Prostate gland (tissue), 2 donors: ENCODE data around the gene TMEM238. TPM values are rescaled to one million over a fixed set of nuclear protein-coding genes. Genes with fewer than 3 reads are reported as not detected.

Experiments
- DNase-seq: peaks from one replicate; pipeline ENCODE4 v3.0.0-alpha.2; 2019; ENCODE audit warnings: low spot score
- H3K27ac ChIP-seq, 2 donors: fragments of 200-600 bp; sonication (generic); 2 replicates each; pipeline ENCODE4 v1.5.1; 2017 to 2019
- H3K27me3 ChIP-seq: fragments of 200-600 bp; sonication (generic); replicated peaks from 2 replicates; pipeline ENCODE4 v1.5.1; 2019; ENCODE audit not compliant: insufficient read depth
- H3K36me3 ChIP-seq, 2 donors: fragments of 200-600 bp; sonication (generic); 1 replicate in 1 of 2; 2 replicates in 1 of 2; pipeline versions ENCODE4 v1.5.1 to v1.8.1; 2017 to 2019
- H3K4me1 ChIP-seq: fragments of 200-600 bp; sonication (generic); replicated peaks from 2 replicates; pipeline ENCODE4 v1.5.1; 2019
- H3K4me3 ChIP-seq, 2 donors: fragments of 200-600 bp; sonication (generic); 2 replicates each; pipeline ENCODE4 v1.5.1; 2017 to 2019
- H3K9me3 ChIP-seq: fragments of 200-600 bp; sonication (generic); 2 replicates; pipeline ENCODE4 v1.5.1; 2017
- CTCF ChIP-seq, 4 experiments: fragments of 200-600 bp in 2 of 4; fragments of 450-650 bp in 2 of 4; sonication (generic) in 2 of 4; IDR thresholded peaks; 1 replicate in 3 of 4; 2 replicates in 1 of 4; pipeline ENCODE4 v1.5.1; 2016 to 2019; ENCODE audit warnings: antibody characterized with exemption in 4 of 4, mild to moderate bottlenecking in 2 of 4, moderate library complexity in 2 of 4
- POLR2A ChIP-seq: fragments of 450-650 bp; IDR thresholded peaks from one replicate; pipeline ENCODE4 v1.6.1; 2016; ENCODE audit warnings: antibody characterized with exemption, mild to moderate bottlenecking
- POLR2AphosphoS5 ChIP-seq: sonication (generic); formaldehyde crosslinking; IDR thresholded peaks from one replicate; pipeline ENCODE4 v1.6.1; 2017; ENCODE audit warnings: antibody characterized with exemption
- WGBS: methylation state at CpG from one replicate; pipeline ENCODE4 v1.1.5; 2018; 5-methylcytosine and 5-hydroxymethylcytosine counted together
- intact Hi-C: fragments of 100-400 bp; cut with DNase I; formaldehyde crosslinking; loops from one replicate; pipeline ENCODE4 v1.14.2; 2022
- total RNA-seq, 2 donors: library from RNA; depleted of rRNA; stranded (reverse); fragments of >200 nt; gene quantifications; one replicate each; pipeline ENCODE4 v1.1.0, GENCODE V29; 2016

Gene TMEM238
- total RNA-seq, 2 donors from 2014 or later, result 19.6 to 116 TPM

DNA sequence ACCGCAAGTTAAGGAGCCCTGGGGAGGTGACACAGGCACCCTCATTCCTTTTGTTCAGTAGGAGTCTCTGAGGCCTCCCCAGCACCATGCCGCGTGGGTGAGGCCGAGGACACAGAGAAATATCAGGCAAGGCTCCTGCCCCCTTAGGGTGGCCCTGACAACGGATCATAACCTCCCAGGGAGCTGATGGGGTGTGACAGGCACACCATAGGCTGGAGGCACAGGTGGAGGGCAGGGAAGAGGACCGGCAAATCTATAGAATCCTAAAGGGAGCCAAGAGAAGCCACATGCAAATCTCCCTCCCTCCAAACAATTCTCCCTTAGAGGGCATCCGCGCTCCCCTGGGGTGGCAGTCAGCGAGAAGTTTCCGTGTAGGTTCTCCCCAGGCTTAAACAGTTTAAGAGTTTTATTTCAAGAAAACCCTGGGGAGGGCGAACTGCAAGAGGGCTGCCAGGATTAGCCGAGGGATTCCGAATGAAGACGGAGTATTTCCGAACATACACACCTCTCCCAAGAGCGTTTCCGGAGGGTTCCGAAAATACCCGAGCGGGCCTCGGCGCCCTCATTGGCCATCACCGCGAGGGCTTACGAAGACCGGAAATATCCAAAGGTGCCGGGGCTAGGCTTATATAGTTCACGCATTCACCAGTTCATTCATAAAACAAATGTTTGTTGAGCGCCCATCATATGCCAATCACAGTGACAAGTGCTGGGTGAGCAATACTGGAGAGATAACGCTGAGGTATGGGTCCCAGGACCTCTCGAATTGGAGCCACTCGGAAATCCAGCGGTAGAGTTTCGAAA is 1.0 kb upstream of the TMEM238 start:
- Histone ChIP-seq H3K4me1 (peaks cover 30% of the 10 kb centered on the region), H3K36me3 (peaks cover 0 to 5% of the 10 kb centered on the region in 2 donors), H3K27ac (peak overlapping the region; percentile 93 to 96), H3K9me3 (no peaks in the 10 kb centered on the region), H3K27me3 (no peaks in the 10 kb centered on the region), H3K4me3 (peak overlapping the region; percentile 74 to 78)
- intact Hi-C loops, result loop anchor here (5.0 kb wide), 2 partner anchors 43 to 83 kb away; no protein-coding TSS in a partner anchor
- TF ChIP-seq POLR2A (peak; percentile 53), POLR2AphosphoS5 (no peak)
- peak; percentile 96 for DNase-seq
- WGBS, result 10% methylated on average over 34 of the region's 34 CpGs

DNA sequence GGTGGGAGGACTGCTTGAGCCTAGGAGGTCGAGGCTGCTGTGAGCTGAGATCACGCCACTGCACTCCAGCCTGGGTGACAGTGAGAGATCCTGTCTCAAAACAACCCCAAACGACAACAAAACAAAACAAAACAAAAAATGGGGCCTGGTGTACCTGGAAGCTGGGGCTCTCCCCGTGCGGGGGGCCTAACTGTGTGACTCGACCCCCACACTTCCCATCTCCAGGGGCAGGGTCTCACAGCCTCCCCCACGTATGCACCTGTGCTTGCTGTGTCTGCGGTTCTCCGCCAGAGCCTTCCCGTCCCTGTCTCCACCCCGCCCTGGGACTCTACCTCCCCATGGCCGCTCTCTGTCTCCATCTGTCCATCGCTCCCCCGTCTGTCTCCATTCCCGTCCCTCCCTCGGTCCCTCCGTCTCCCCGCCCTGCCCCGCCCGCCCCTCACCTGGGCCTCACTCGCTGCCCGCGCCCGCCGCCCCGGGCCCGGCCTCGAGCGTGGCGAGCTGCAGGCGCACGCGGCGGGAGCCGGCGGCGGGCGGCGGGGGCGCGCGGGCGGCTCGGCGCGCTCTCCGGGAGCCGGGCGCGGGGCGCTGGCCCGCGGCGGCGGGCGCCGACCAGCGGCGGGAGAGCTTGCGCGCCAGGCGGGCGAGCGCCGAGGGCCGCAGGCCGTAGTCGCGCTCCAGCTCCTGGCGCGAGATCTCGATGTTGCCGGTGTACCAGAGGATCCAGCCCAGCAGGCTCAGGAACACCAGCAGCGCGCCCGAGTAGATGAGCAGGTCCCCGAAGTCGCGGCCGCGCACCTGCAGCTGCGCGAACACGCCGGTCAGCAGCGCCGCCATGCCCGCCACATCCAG is 587 bp downstream of the TMEM238 start:
- peak overlapping the region; percentile 74 to 78 for H3K4me3 ChIP-seq
- intact Hi-C loops, result no loop called here

DNA sequence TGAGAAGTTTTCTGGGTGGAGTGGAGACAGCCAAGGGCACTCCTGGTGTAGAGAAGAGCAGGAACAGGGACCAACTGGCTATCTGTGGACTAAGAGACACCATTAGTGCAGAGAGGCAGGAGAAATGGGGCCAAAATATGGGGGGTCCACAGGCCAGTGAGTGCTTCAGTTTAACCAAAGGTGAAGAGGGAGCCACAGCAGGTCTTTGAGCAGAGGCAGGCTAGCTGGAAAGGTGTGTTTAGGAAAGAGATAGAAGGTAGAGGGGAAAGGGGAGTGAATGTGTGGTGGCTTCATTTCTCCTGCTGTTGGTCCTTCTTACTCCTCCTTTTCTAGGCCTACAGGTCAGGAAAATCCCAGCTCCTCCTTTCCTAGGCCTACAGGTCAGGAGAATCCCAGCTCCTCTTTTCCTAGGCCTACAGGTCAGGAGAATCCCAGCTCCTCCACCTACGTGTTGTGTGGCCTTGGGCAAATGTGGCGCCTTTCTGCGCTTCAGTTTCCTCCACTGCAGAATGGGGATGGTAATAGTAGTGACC is 1.5 kb downstream of the TMEM238 start:
- H3K9me3 ChIP-seq, result no peaks in the 10 kb centered on the region
- H3K4me1 ChIP-seq, result peaks cover 18% of the 10 kb centered on the region
- no peak for DNase-seq
- no peaks in the 10 kb centered on the region for H3K27me3 ChIP-seq
- no peak overlapping the region for H3K4me3 ChIP-seq
- WGBS, result 100% methylated on average over 3 of the region's 3 CpGs
- intact Hi-C loops, result no loop called here
- no peak overlapping the region for H3K27ac ChIP-seq
- TF ChIP-seq CTCF (IDR thresholded peaks at IDR 0.05) (no peak), POLR2A (no peak), POLR2AphosphoS5 (no peak)
- H3K36me3 ChIP-seq, result peaks cover 0 to under 1% of the 10 kb centered on the region in 2 donors

More for the DNA sequence above, 587 bp downstream of the TMEM238 start:
- H3K4me1 ChIP-seq, result peaks cover 27% of the 10 kb centered on the region
- H3K36me3 ChIP-seq, result peaks cover 0 to 5% of the 10 kb centered on the region in 2 donors
- no peak for TF ChIP-seq POLR2A
- peak in 2 of 4 experiments; percentile 18 to 59 for TF ChIP-seq CTCF (IDR thresholded peaks at IDR 0.05)
- no peak for TF ChIP-seq POLR2AphosphoS5
- DNase-seq, result peak; percentile 33
- WGBS, result 8% methylated on average over 44 of the region's 88 CpGs
- H3K27me3 ChIP-seq, result no peaks in the 10 kb centered on the region
- H3K27ac ChIP-seq, result peak overlapping the region; percentile 93 to 96
- H3K9me3 ChIP-seq, result no peaks in the 10 kb centered on the region

- Histone ChIP-seq H3K4me1 (peaks cover 13% of the 10 kb centered on the region), H3K4me3 (no peak overlapping the region), H3K36me3 (no peaks in the 10 kb centered on the region), H3K27ac (no peak overlapping the region), H3K27me3 (no peaks in the 10 kb centered on the region), H3K9me3 (no peaks in the 10 kb centered on the region)
- DNase-seq, result no peak
- WGBS, result 98% methylated on average over 5 of the region's 5 CpGs
- intact Hi-C loops, result no loop called here
- TF ChIP-seq POLR2AphosphoS5, result no peak
Measured at GRCh38 chr19:55382013-55382412, 2.1 kb downstream of the TMEM238 start.

- WGBS, result 65% methylated on average over 9 of the region's 11 CpGs
- Histone ChIP-seq H3K4me1 (peaks cover 4% of the 10 kb centered on the region), H3K36me3 (no peaks in the 10 kb centered on the region), H3K27me3 (peaks cover 9% of the 10 kb centered on the region), H3K9me3 (no peaks in the 10 kb centered on the region), H3K27ac (no peak overlapping the region), H3K4me3 (no peak overlapping the region)
- TF ChIP-seq CTCF (IDR thresholded peaks at IDR 0.05) (no peak), POLR2A (no peak), POLR2AphosphoS5 (no peak)
- DNase-seq, result no peak
- intact Hi-C loops, result no loop called here
Measured at GRCh38 chr19:55379174-55379573, 4.9 kb downstream of the TMEM238 start.
